IMR-90 (cell line): ENCODE data around the gene CREG2. TPM values are rescaled to one million over a fixed set of nuclear protein-coding genes. Genes with fewer than 3 reads are reported as not detected.

Source experiments
- ATAC-seq: fragments of 200-7000 bp; cut with Tn5 transposase; 2 replicates; pipeline ENCODE4 v1.9.1; 2020; ENCODE audit warnings: low read depth, mild to moderate bottlenecking, moderate library complexity
- BruUV-seq: library from RNA; stranded (reverse); fragments of 400-500 nt; replicated peaks from 2 replicates; lab custom pipeline; 2021; lab: Mats Ljungman, UMichigan
- CTCF ChIA-PET: fragments of 300-600 bp; formaldehyde crosslinking; extraction: SDS; loops from one replicate; lab custom pipeline; 2021; ENCODE audit warnings: antibody characterized with exemption; lab: Yijun Ruan, JAX
- POLR2A ChIA-PET: fragments of 300-600 bp; sonication (Branson Sonifier 250); formaldehyde crosslinking; loops from one replicate; lab custom pipeline; 2022; ENCODE audit warnings: antibody characterized with exemption; ENCODE audit not compliant: unreplicated experiment; lab: Charles Lee
- DNase-seq: peaks from one replicate; pipeline ENCODE4 v3.0.0; 2013
- H2AFZ ChIP-seq: replicated peaks from 2 replicates; pipeline ENCODE3; 2013; ENCODE audit warnings: low read length, mild to moderate bottlenecking; ENCODE audit not compliant: poor library complexity
- H2AK5ac ChIP-seq: 2 replicates; pipeline ENCODE4 v1.6.1; 2013; ENCODE audit warnings: low read depth, low read length, inconsistent platforms
- H2AK9ac ChIP-seq: replicated peaks from 2 replicates; pipeline ENCODE3; 2013; ENCODE audit warnings: mild to moderate bottlenecking, low read depth, low read length, moderate library complexity; ENCODE audit not compliant: poor library complexity
- H2BK120ac ChIP-seq: 2 replicates; pipeline ENCODE4 v1.6.1; 2013; ENCODE audit warnings: low read depth, low read length, inconsistent platforms
- H2BK15ac ChIP-seq: 3 replicates; pipeline ENCODE4 v1.6.1; 2013; ENCODE audit warnings: low read depth, low read length, inconsistent platforms
- H2BK20ac ChIP-seq: 2 replicates; pipeline ENCODE4 v1.6.1; 2013; ENCODE audit warnings: low read depth, mild to moderate bottlenecking, inconsistent platforms, low read length, moderate library complexity
- H2BK5ac ChIP-seq: 2 replicates; pipeline ENCODE4 v1.6.1; 2013; ENCODE audit warnings: mild to moderate bottlenecking, low read depth, low read length, inconsistent platforms; ENCODE audit not compliant: poor library complexity, severe bottlenecking
- H3K14ac ChIP-seq: replicated peaks from 2 replicates; pipeline ENCODE4 v1.6.1; 2013; ENCODE audit warnings: low read depth, low read length, inconsistent platforms
- H3K18ac ChIP-seq: 2 replicates; pipeline ENCODE4 v1.6.1; 2013; ENCODE audit warnings: low read depth, low read length, control low read depth
- H3K23ac ChIP-seq: 2 replicates; pipeline ENCODE4 v1.6.1; 2013; ENCODE audit warnings: low read depth, low read length, inconsistent platforms
- H3K27ac ChIP-seq: 2 replicates; pipeline ENCODE4 v1.5.1; 2013; ENCODE audit warnings: mild to moderate bottlenecking, control low read depth, low read length; ENCODE audit not compliant: insufficient read depth
- H3K27me3 ChIP-seq: 2 replicates; pipeline ENCODE4 v1.6.1; 2013; ENCODE audit warnings: low read length; ENCODE audit not compliant: control insufficient read depth, insufficient read depth
- H3K36me3 ChIP-seq: 2 replicates; pipeline ENCODE4 v1.6.1; 2013; ENCODE audit warnings: low read length, mixed read lengths; ENCODE audit not compliant: control insufficient read depth, insufficient read depth
- H3K4ac ChIP-seq: 2 replicates; pipeline ENCODE4 v1.6.1; 2013; ENCODE audit warnings: low read depth, low read length, inconsistent platforms
- H3K4me1 ChIP-seq: 2 replicates; pipeline ENCODE4 v1.6.1; 2013; ENCODE audit warnings: low read length, mixed read lengths; ENCODE audit not compliant: control insufficient read depth, insufficient read depth
- H3K4me2 ChIP-seq: 2 replicates; pipeline ENCODE4 v1.6.1; 2013; ENCODE audit warnings: low read depth, mild to moderate bottlenecking, control low read depth, low read length, moderate library complexity
- H3K4me3 ChIP-seq: 2 replicates; pipeline ENCODE4 v1.5.1; 2013; ENCODE audit warnings: low read depth, mild to moderate bottlenecking, control low read depth, low read length, moderate library complexity; ENCODE audit not compliant: insufficient read depth
- H3K56ac ChIP-seq: 2 replicates; pipeline ENCODE4 v1.6.1; 2013; ENCODE audit warnings: low read length, inconsistent platforms; ENCODE audit not compliant: insufficient read depth; ENCODE audit errors: extremely low read depth
- H3K79me1 ChIP-seq, 2 experiments: 2 replicates each; pipeline ENCODE4 v1.6.1; 2013; ENCODE audit warnings: low read length in 2 of 2, inconsistent platforms in 1 of 2, low read depth in 1 of 2
- H3K9ac ChIP-seq: 2 replicates; pipeline ENCODE4 v1.6.1; 2013; ENCODE audit warnings: low read depth, low read length, control low read depth
- H3K9me1 ChIP-seq: 2 replicates; pipeline ENCODE4 v1.6.1; 2013; ENCODE audit warnings: low read length, inconsistent platforms; ENCODE audit not compliant: insufficient read depth
- H3K9me3 ChIP-seq: 2 replicates; pipeline ENCODE4 v1.6.1; 2013; ENCODE audit warnings: low read length; ENCODE audit not compliant: control insufficient read depth, insufficient read depth
- H4K20me1 ChIP-seq: 2 replicates; pipeline ENCODE4 v1.6.1; 2013; ENCODE audit warnings: low read length, inconsistent platforms; ENCODE audit not compliant: insufficient read depth
- H4K5ac ChIP-seq: 2 replicates; pipeline ENCODE4 v1.6.1; 2013; ENCODE audit warnings: mild to moderate bottlenecking, low read depth, low read length, control low read depth
- H4K8ac ChIP-seq, 2 experiments: 2 replicates each; pipeline ENCODE4 v1.6.1; 2013; ENCODE audit warnings: low read depth in 2 of 2, low read length in 2 of 2, control low read depth in 1 of 2, inconsistent platforms in 1 of 2
- H4K91ac ChIP-seq: 2 replicates; pipeline ENCODE4 v1.6.1; 2013; ENCODE audit warnings: low read depth, low read length, inconsistent platforms; ENCODE audit not compliant: insufficient read depth
- BHLHE40 ChIP-seq: fragments of 150-350 bp; IDR thresholded peaks from 2 replicates; pipeline ENCODE4 v1.6.1; 2016; ENCODE audit warnings: mild to moderate bottlenecking, low read depth, low read length
- CTCF ChIP-seq: conservative IDR thresholded peaks from 2 replicates; pipeline ENCODE4 v1.5.1; 2012; ENCODE audit warnings: mild to moderate bottlenecking, low read depth, low read length, improper control_type of control experiment
- ELK1 ChIP-seq: fragments of 150-350 bp; IDR thresholded peaks from 2 replicates; pipeline ENCODE4 v1.6.1; 2016; ENCODE audit warnings: low read depth, mild to moderate bottlenecking, low read length, moderate library complexity, borderline replicate concordance
- FOS ChIP-seq: fragments of 150-350 bp; IDR thresholded peaks from 2 replicates; pipeline ENCODE4 v1.6.1; 2016; ENCODE audit warnings: low read depth, low read length
- MAFK ChIP-seq: IDR thresholded peaks from 2 replicates; pipeline ENCODE4 v1.6.1; 2012; ENCODE audit warnings: low read depth, low read length, improper control_type of control experiment
- MAZ ChIP-seq: IDR thresholded peaks from 2 replicates; pipeline ENCODE4 v1.6.1; 2012; ENCODE audit warnings: low read depth, mild to moderate bottlenecking, low read length, improper control_type of control experiment, moderate library complexity, borderline replicate concordance
- NFE2L2 ChIP-seq: fragments of 150-350 bp; IDR thresholded peaks from 2 replicates; pipeline ENCODE4 v1.6.1; 2016; ENCODE audit warnings: low read depth, mild to moderate bottlenecking, low read length
- POLR2A ChIP-seq: IDR thresholded peaks from 2 replicates; pipeline ENCODE4 v1.6.1; 2012; ENCODE audit warnings: mild to moderate bottlenecking, low read depth, low read length
- RAD21 ChIP-seq: IDR thresholded peaks from 2 replicates; pipeline ENCODE4 v1.6.1; 2012; ENCODE audit warnings: low read length, improper control_type of control experiment
- RCOR1 ChIP-seq: IDR thresholded peaks from 2 replicates; pipeline ENCODE4 v1.6.1; 2012; ENCODE audit warnings: mild to moderate bottlenecking, low read length, improper control_type of control experiment; ENCODE audit not compliant: insufficient replicate concordance
- RFX5 ChIP-seq: IDR thresholded peaks from 2 replicates; pipeline ENCODE4 v1.8.0; 2012; ENCODE audit warnings: low read depth, mild to moderate bottlenecking, low read length, moderate library complexity
- USF2 ChIP-seq: fragments of 150-350 bp; IDR thresholded peaks from 2 replicates; pipeline ENCODE4 v1.6.1; 2017; ENCODE audit warnings: mild to moderate bottlenecking, antibody characterized with exemption, low read length, low read depth
- WGBS, 2 experiments: methylation state at CpG; one replicate each; pipeline versions ENCODE4 v1.1.5 to v1.1.7; 2013; ENCODE audit warnings: missing lambda C conversion rate in 2 of 2; ENCODE audit not compliant: insufficient read length in 1 of 2; ENCODE audit errors: extremely low coverage in 2 of 2; 5-methylcytosine and 5-hydroxymethylcytosine counted together
- dilution Hi-C: fragments of 300-500 bp; cut with HindIII; formaldehyde crosslinking; loops from one replicate; pipeline ENCODE4 v1.14.3; 2018; ENCODE audit warnings: low sequenced_read_pairs; ENCODE audit not compliant: unreplicated experiment
- in situ Hi-C: fragments of 300-500 bp; cut with MboI; formaldehyde crosslinking; loops from 3 replicates; pipeline ENCODE4 v1.14.3; 2019; ENCODE audit warnings: low sequenced_read_pairs, inconsistent platforms, mixed read lengths
- intact Hi-C: fragments of 100-400 bp; cut with micrococcal nuclease; formaldehyde crosslinking; loops from 2 replicates; pipeline ENCODE4 v1.10.0; 2022
- polyA plus RNA-seq, 3 experiments: library from polyadenylated mRNA; depleted of rRNA; stranded (reverse); fragments of >200 nt; gene quantifications; 2 replicates each; pipeline ENCODE4 v1.2.3, GENCODE V29; 2012; ENCODE audit warnings: low replicate concordance in 1 of 3
- total RNA-seq: library from RNA; depleted of rRNA; stranded (reverse); fragments of >200 nt; gene quantifications from 2 replicates; pipeline ENCODE4 v1.2.3, GENCODE V29; 2012

Gene CREG2
- total and polyA plus RNA-seq, 2 of the 4 experiments (the other 2 are of a cell fraction): 0.17 TPM; not detected in 1

- Histone ChIP-seq H3K18ac (no peak overlapping the region), H4K5ac (no peak overlapping the region), H3K9ac (no peak overlapping the region), H4K8ac (no peak overlapping the region), H3K9me3 (no peaks in the 10 kb centered on the region), H2AFZ (no peak overlapping the region), H3K4me2 (no peak overlapping the region), H3K9me1 (no peaks in the 10 kb centered on the region), H3K14ac (no peak overlapping the region), H2AK5ac (no peak overlapping the region), H2BK120ac (no peak overlapping the region), H3K4ac (no peak overlapping the region), H3K4me1 (no peaks in the 10 kb centered on the region), H4K20me1 (no peaks in the 10 kb centered on the region), H2BK20ac (no peak overlapping the region), H3K27ac (no peak overlapping the region), H2BK5ac (no peak overlapping the region), H4K91ac (no peak overlapping the region), H3K79me1 (no peaks in the 10 kb centered on the region), H2AK9ac (peak overlapping the region; percentile 65), H3K36me3 (no peaks in the 10 kb centered on the region), H3K56ac (no peak overlapping the region), H3K23ac (no peak overlapping the region), H3K27me3 (peaks cover 3% of the 10 kb centered on the region), H2BK15ac (no peak overlapping the region), H3K4me3 (no peak overlapping the region)
- ATAC-seq (no peak), DNase-seq (no peak)
- intact Hi-C loops: no loop called here
- dilution Hi-C loops: no loop called here
- in situ Hi-C loops: no loop called here
- POLR2A ChIA-PET: no interaction called here
- no TSS peak for BruUV-seq
- WGBS, 2 experiments: no CpG with 5 or more reads among the region's 9 CpGs
- CTCF ChIA-PET: interaction anchor here (1.1 kb wide), 1 partner anchor 12 kb away, joined by 5 read pairs; the partner anchor contains the start of gene CREG2
- TF ChIP-seq NFE2L2: no peak
- no peak for TF ChIP-seq MAFK
- TF ChIP-seq ELK1: no peak
- no peak for TF ChIP-seq RAD21
- TF ChIP-seq FOS: no peak
- TF ChIP-seq BHLHE40: no peak
- no peak for TF ChIP-seq RCOR1
- no peak for TF ChIP-seq USF2
- no peak for TF ChIP-seq CTCF
- no peak for TF ChIP-seq MAZ
- TF ChIP-seq POLR2A: no peak
- TF ChIP-seq RFX5: no peak
Measured at GRCh38 chr2:101375653-101376052, 11.7 kb downstream of the CREG2 start.
